OCI-LY7 (cell line): ENCODE data around the gene ISOC1. TPM values are rescaled to one million over a fixed set of nuclear protein-coding genes. Genes with fewer than 3 reads are reported as not detected.

ENCODE experiments used
- BruUV-seq: library from RNA; stranded (reverse); fragments of 400-500 nt; replicated peaks from 2 replicates; lab custom pipeline; 2021; lab: Mats Ljungman, UMichigan
- CTCF ChIA-PET: fragments of 300-600 bp; sonication (Branson Sonifier 250); formaldehyde crosslinking; loops from one replicate; lab custom pipeline; 2022; ENCODE audit warnings: antibody characterized with exemption; ENCODE audit not compliant: unreplicated experiment; lab: Charles Lee
- POLR2A ChIA-PET: fragments of 300-600 bp; sonication (Branson Sonifier 250); formaldehyde crosslinking; loops from one replicate; lab custom pipeline; 2022; ENCODE audit warnings: antibody characterized with exemption; lab: Charles Lee
- DNase-seq: peaks from one replicate; pipeline ENCODE4 v3.0.0-alpha.2; 2015; ENCODE audit warnings: low spot score
- H2AFZ ChIP-seq: fragments of 200-600 bp; sonication (generic), shearing (Covaris generic); 2 replicates; pipeline ENCODE4 v1.6.1; 2014; ENCODE audit warnings: mild to moderate bottlenecking, antibody characterized with exemption, low read length, moderate library complexity
- H3K27ac ChIP-seq: fragments of 200-600 bp; sonication (generic); 2 replicates; pipeline ENCODE4 v1.5.1; 2014; ENCODE audit warnings: mixed run types, low read depth, mild to moderate bottlenecking, moderate library complexity, low read length, inconsistent platforms; ENCODE audit not compliant: poor library complexity, severe bottlenecking
- H3K36me3 ChIP-seq: fragments of 200-600 bp; sonication (generic); 2 replicates; pipeline ENCODE4 v1.6.1; 2014; ENCODE audit warnings: mild to moderate bottlenecking, antibody characterized with exemption, low read length, moderate library complexity, mixed read lengths; ENCODE audit not compliant: insufficient read depth
- H3K4me1 ChIP-seq: fragments of 200-600 bp; sonication (generic); 2 replicates; pipeline ENCODE4 v1.5.1; 2014; ENCODE audit warnings: mild to moderate bottlenecking, low read length; ENCODE audit not compliant: insufficient read depth, poor library complexity, severe bottlenecking
- H3K4me2 ChIP-seq: fragments of 200-600 bp; sonication (generic); 2 replicates; pipeline ENCODE4 v1.6.1; 2014; ENCODE audit warnings: mild to moderate bottlenecking, low read length
- H3K4me3 ChIP-seq: fragments of 200-600 bp; sonication (generic); 2 replicates; pipeline ENCODE4 v1.5.1; 2014; ENCODE audit warnings: mild to moderate bottlenecking, low read depth, low read length; ENCODE audit not compliant: poor library complexity, severe bottlenecking
- H3K79me2 ChIP-seq: fragments of 200-600 bp; sonication (generic); 2 replicates; pipeline ENCODE4 v1.6.1; 2016; ENCODE audit warnings: low read depth, mild to moderate bottlenecking, low read length, moderate library complexity, mixed read lengths; ENCODE audit not compliant: insufficient read depth
- H3K9me2 ChIP-seq: fragments of 200-600 bp; sonication (generic); 2 replicates; pipeline ENCODE4 v1.6.1; 2016; ENCODE audit warnings: mild to moderate bottlenecking, low read length, mixed read lengths; ENCODE audit not compliant: insufficient read depth
- H3K9me3 ChIP-seq: fragments of 200-600 bp; sonication (generic); 2 replicates; pipeline ENCODE4 v1.6.1; 2014; ENCODE audit warnings: mild to moderate bottlenecking, mixed run types, low read length, mixed read lengths
- H4K20me1 ChIP-seq: fragments of 200-600 bp; sonication (generic); 2 replicates; pipeline ENCODE4 v1.6.1; 2014; ENCODE audit warnings: mild to moderate bottlenecking, antibody characterized with exemption, low read length, moderate library complexity, mixed read lengths; ENCODE audit not compliant: insufficient read depth
- EZH2phosphoT487 ChIP-seq: fragments of 200-600 bp; sonication (generic); IDR thresholded peaks from 2 replicates; pipeline ENCODE4 v1.6.1; 2018; ENCODE audit warnings: low read depth, borderline replicate concordance, mild to moderate bottlenecking, mixed run types, antibody characterized with exemption, low read length, moderate library complexity, mixed read lengths
- intact Hi-C: fragments of 100-400 bp; cut with micrococcal nuclease; formaldehyde crosslinking; loops from one replicate; pipeline ENCODE4 v1.10.0; 2022; ENCODE audit not compliant: unreplicated experiment
- total RNA-seq, 2 experiments: library from RNA; depleted of rRNA in 1 of 2; stranded (reverse); fragments of >200 nt in 1 of 2; shearing (Covaris generic) in 1 of 2; gene quantifications; 2 replicates each; pipeline ENCODE4 v1.2.3, GENCODE V29; 2014 to 2022
- TF ChIP-seq, protein P1 (sequence below): fragments of 200-600 bp; sonication (generic); conservative IDR thresholded peaks from 2 replicates; pipeline ENCODE4 v1.5.1; 2014; ENCODE audit warnings: mild to moderate bottlenecking, antibody characterized with exemption, low read length, moderate library complexity, mixed read lengths

The ISOC1 gene
- total RNA-seq, 2 experiments from 2014 or later: 17.9 to 23.8 TPM

DNA sequence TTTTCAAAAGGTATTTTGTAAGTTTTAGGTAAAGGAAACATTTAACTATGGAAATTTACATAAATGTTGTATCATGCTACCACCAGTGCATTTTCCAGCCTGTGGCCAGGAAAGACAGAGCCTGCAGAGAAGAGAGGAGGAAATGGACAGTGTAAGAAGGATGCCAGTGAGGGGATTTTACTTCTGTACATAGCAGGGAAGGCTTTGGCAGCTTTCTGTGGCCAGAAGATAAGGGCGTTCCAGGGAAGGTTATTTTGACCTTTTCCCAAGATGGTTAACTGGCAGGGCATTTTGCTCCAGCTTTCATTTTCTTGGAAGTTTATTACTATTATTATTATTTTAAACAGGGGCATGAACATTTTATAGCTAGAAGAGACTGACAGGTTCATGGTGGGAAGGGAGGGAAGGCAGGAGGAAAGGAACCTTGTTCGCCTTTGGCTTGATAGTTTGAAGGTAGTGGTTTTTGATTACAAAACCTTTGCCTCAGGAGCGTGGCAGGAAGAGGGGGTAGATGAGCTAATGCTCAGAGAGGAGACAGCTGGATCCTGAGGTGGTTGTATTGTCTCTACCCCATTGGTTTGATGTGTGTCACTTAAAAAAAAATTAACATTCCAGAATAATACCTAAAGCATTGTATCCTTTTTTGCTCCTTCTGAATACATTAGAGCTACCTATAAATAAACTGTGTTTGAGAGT, 4.1 kb downstream of the ISOC1 start:
- intact Hi-C loops: loop anchor here (10.0 kb wide), 1 partner anchor 1226 kb away; no protein-coding TSS in a partner anchor
- no peak overlapping the region for H3K4me2 ChIP-seq
- POLR2A ChIA-PET: interaction anchor here (0.6 to 1.4 kb wide), 3 partner anchors 10 to 14 kb away, joined by 3 to 5 read pairs (median 3); no protein-coding TSS in a partner anchor

DNA sequence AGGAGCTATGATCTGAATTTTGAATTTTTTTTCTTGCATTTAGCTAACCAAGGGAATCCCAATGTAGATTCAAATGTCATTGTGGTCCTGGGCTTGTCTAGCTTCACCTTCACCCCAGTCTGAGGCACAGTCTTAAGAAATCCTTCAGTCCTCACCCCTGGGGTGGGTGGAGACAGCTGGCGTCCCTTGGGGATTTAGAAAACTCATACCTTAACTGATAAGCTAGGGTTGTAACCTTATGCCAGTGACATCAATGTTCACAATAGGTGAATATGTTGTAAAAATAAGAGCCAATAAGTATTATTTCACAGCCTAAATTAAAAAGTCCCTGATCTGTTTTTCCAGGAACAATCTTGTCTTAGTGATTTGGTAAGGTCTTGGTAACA, 4.6 kb downstream of the ISOC1 start:
- no peaks in the 10 kb centered on the region for H3K36me3 ChIP-seq
- ChIA-PET CTCF (no interaction called here), POLR2A (interaction anchor here (0.6 to 1.4 kb wide), 3 partner anchors 9 to 116 kb away, joined by 3 to 5 read pairs (median 4); no protein-coding TSS in a partner anchor)
- intact Hi-C loops: loop anchor here (10.0 kb wide), 1 partner anchor 1226 kb away; no protein-coding TSS in a partner anchor
- H4K20me1 ChIP-seq: no peaks in the 10 kb centered on the region; the same call in 1 of the 2 replicates
- no peak overlapping the region for H2AFZ ChIP-seq
- H3K4me1 ChIP-seq: peaks cover 7% of the 10 kb centered on the region
- no peak overlapping the region for H3K4me2 ChIP-seq
- H3K9me2 ChIP-seq: no peaks in the 10 kb centered on the region
- no peak overlapping the region for H3K27ac ChIP-seq
- H3K4me3 ChIP-seq: no peak overlapping the region
- TF ChIP-seq, protein P1, sequence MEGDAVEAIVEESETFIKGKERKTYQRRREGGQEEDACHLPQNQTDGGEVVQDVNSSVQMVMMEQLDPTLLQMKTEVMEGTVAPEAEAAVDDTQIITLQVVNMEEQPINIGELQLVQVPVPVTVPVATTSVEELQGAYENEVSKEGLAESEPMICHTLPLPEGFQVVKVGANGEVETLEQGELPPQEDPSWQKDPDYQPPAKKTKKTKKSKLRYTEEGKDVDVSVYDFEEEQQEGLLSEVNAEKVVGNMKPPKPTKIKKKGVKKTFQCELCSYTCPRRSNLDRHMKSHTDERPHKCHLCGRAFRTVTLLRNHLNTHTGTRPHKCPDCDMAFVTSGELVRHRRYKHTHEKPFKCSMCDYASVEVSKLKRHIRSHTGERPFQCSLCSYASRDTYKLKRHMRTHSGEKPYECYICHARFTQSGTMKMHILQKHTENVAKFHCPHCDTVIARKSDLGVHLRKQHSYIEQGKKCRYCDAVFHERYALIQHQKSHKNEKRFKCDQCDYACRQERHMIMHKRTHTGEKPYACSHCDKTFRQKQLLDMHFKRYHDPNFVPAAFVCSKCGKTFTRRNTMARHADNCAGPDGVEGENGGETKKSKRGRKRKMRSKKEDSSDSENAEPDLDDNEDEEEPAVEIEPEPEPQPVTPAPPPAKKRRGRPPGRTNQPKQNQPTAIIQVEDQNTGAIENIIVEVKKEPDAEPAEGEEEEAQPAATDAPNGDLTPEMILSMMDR: no peak
- no peak for TF ChIP-seq EZH2phosphoT487
- H3K79me2 ChIP-seq: peaks cover 9% of the 10 kb centered on the region; the same call in 1 of the 2 replicates
- no TSS peak for BruUV-seq
- H3K9me3 ChIP-seq: no peaks in the 10 kb centered on the region
- DNase-seq: no peak

More for the DNA sequence above, 4.1 kb downstream of the ISOC1 start:
- CTCF ChIA-PET: no interaction called here
- no peak overlapping the region for H2AFZ ChIP-seq
- TF ChIP-seq, protein P1: no peak
- TF ChIP-seq EZH2phosphoT487: no peak
- no peak for DNase-seq
- no peaks in the 10 kb centered on the region for H3K9me2 ChIP-seq
- H3K36me3 ChIP-seq: no peaks in the 10 kb centered on the region
- H3K9me3 ChIP-seq: no peaks in the 10 kb centered on the region
- H4K20me1 ChIP-seq: no peaks in the 10 kb centered on the region; the same call in 1 of the 2 replicates
- no peak overlapping the region for H3K4me3 ChIP-seq
- peaks cover 11% of the 10 kb centered on the region for H3K4me1 ChIP-seq
- no TSS peak for BruUV-seq
- H3K27ac ChIP-seq: no peak overlapping the region
- peaks cover 9% of the 10 kb centered on the region; the same call in 1 of the 2 replicates for H3K79me2 ChIP-seq

DNA sequence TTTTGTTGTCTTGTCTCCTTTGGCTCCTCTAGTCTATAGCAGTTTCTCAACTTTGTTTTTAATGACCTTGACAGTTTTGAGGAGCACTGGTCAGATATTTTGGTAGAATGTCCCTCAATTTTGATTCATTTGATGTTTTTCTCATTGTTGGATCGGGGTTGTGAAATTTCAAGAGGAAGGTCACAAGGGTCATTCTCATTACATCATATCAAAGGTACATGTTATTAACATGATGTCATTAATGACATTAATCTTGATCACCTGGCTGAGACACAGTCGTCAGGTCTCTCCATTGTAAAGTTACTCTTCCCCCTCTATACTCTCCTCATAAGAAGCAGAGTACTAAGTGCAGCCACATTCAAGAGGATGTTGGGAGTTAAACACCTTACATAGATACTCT, 7.2 kb downstream of the ISOC1 start:
- no peaks in the 10 kb centered on the region for H3K79me2 ChIP-seq
- H3K4me3 ChIP-seq: no peak overlapping the region
- H3K9me3 ChIP-seq: no peaks in the 10 kb centered on the region
- no peaks in the 10 kb centered on the region for H3K4me1 ChIP-seq
- H3K27ac ChIP-seq: no peak overlapping the region
- TF ChIP-seq, protein P1: no peak
- no peak for TF ChIP-seq EZH2phosphoT487
- intact Hi-C loops: no loop called here
- no TSS peak for BruUV-seq
- H3K4me2 ChIP-seq: no peak overlapping the region
- H3K9me2 ChIP-seq: no peaks in the 10 kb centered on the region
- ChIA-PET POLR2A (no interaction called here), CTCF (no interaction called here)
- no peak for DNase-seq
- no peaks in the 10 kb centered on the region; the same call in none of the 2 replicates for H4K20me1 ChIP-seq
- peaks cover 19% of the 10 kb centered on the region for H3K36me3 ChIP-seq
- H2AFZ ChIP-seq: no peak overlapping the region
